SHP77 (cell line): Measurements from ENCODE around the gene BBOX1.
"Not testable (repeated sequence)": the region's sequence is repeated elsewhere in the genome, so short reads cannot be mapped to it uniquely, and the experiment has no call there.

Source experiments
- DNase-seq, 2 experiments: peaks; one replicate each; lab custom pipeline; 2025; lab: John Stamatoyannopoulos, UW

Gene BBOX1, protein sequence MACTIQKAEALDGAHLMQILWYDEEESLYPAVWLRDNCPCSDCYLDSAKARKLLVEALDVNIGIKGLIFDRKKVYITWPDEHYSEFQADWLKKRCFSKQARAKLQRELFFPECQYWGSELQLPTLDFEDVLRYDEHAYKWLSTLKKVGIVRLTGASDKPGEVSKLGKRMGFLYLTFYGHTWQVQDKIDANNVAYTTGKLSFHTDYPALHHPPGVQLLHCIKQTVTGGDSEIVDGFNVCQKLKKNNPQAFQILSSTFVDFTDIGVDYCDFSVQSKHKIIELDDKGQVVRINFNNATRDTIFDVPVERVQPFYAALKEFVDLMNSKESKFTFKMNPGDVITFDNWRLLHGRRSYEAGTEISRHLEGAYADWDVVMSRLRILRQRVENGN

DNA sequence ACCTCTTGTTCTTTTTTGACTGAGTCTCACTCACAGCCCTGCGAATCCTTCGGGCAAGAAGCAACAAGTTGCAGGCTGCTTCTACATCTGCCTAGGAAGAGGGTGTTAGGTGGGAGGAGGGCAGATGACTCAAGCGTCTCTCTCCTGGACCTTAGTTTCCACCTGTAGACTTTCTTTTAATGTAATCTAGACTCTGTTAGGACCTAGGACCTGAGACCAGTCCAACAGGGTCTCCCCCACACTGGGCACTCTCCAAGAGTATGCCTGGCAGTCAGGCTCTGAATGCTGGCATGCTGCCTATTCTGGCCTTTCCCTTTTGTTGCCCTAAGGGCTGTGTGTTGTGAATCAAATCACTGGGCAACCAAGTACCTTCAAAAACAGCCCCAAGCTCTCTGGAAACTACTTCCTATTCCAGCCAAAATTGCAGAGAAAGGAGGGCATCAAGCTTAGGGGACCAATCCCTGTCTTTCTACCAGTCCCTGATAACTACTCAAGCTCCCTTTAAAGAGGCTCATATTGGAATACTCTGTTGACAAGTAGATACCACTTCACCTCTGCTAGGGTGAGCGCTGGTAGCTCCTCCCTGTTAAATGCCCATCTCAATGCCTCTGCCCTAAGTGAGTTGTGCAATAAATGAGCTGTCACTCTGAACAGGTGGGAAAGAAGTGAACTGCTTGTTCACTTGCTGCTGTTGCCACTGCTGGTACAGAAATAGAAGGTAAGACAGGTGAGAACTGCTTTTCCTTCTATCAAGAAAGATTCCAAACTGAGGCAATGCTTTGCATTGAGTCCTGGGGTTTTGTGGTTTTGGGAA lies at the start of gene BBOX1:
BBOX1 (plus strand) TSS at position 514 of the 814 bp plus-strand sequence. CDS start 14,616 bp downstream, outside the sequence.
- DNase-seq, result no peak

DNA sequence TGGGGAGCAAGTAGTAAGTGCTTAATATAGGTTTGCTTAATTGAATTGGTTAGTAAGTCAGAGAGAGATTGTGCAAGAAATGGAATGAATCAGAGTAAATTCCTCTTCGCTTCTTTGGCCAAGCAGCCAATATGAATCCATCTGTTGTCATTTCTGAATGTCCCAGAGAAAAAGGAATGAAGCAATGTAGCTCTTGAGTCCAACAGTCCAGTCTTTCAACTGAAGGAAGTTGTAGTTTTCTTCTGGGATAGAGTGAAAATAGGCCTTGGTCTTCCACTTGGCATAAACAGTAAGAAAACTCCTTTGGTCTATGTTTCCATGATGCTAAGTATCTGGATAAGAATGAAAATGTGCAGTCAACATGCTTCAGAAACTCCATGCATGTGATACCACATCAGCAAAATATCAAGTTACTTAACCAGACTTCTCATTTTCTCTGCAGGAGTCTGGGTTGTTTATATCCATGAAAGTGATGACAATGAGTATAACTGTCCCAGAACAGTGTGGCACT lies 48.5 kb upstream of the BBOX1 start:
- DNase-seq, result no peak

DNA sequence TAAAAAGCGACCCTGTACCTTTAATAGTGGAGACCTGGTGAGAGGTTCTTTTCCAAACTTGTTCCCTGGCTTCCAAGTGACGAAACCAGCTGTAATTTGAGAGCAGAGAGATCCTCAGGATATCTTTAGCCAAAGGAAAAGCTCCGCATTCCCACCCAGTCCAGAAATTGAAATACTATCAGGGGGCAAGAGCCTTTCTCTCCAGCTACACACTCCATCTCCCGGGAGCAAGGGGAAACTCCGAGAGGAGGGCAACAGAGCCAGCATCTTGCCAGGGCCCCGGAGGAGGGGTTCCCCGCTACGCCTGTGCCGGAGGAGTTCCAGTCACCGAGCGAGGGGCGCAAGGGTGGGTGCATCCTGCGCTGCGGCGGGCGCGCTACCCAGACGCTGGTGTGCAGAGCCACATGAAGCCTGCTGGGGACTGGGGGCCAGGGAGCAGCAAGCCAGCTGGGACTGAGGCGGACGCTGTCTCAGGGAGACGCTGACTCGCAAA lies 46.6 kb upstream of the BBOX1 start, which contains the start of gene FIBIN:
FIBIN (plus strand) TSS at position 148 of the 493 bp plus-strand sequence. CDS start 415 bp downstream, outside the sequence.
- DNase-seq, result no peak

DNA sequence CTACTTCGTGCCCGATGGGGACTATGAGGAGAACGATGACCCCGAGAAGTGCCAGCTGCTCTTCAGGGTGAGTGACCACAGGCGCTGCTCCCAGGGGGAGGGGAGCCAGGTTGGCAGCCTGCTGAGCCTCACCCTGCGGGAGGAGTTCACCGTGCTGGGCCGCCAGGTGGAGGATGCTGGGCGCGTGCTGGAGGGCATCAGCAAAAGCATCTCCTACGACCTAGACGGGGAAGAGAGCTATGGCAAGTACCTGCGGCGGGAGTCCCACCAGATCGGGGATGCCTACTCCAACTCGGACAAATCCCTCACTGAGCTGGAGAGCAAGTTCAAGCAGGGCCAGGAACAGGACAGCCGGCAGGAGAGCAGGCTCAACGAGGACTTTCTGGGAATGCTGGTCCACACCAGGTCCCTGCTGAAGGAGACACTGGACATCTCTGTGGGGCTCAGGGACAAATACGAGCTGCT lies 46.0 kb upstream of the BBOX1 start:
- DNase-seq, result no peak

DNA sequence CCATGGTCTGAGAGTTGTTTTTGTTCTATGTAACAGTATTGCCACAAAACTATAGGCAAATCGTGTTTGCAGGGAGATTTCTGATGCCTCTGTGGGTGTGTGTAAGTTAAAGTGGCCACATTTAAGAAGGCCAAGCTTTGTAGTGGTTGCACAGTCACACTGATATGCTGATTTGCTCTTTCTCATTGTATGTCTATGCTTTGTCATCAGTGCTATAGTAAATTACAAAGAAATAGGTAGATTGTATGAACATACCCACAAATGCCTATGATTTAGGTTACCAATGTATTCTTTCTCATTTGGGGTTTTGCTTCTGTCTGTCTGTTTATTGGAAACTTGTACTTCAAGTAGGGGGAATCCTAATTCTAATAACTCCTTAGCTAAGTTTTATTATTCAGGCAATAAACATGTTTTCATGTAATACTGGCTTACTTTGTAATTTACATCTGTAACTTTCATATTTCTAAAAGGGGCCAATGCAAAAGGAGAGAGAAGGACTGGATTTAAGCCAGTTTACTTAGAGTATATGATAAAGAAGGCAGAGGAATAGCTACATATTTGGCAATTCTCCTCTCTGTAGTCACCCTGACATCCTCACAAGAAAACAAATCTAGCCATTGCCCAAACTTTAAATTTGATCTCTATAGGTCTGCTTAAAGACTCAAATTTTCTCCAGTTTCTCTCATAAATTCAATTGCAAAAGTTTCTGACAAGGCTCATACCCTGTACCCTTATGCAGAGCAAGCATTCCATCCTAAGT lies 44.7 kb upstream of the BBOX1 start:
- DNase-seq, result no peak

DNA sequence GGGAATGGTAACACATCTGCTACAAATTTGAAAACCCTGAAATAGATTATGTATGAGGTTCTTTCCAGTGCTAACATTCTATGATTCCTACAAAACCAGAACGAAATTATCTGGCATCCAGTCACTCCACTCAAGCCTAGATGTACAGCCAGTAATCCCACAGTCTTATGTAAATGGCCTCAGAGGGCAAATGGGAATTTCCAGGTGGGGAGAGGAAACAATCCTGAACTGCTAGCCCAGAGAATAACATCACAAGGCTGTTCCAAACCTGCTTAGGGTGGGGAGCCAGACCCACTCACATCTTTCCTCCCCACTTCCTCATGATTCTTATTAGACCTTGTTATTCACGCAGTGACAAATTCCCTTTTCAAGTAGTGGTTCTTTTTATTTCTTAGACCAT lies 43.2 kb upstream of the BBOX1 start:
- no peak for DNase-seq

DNA sequence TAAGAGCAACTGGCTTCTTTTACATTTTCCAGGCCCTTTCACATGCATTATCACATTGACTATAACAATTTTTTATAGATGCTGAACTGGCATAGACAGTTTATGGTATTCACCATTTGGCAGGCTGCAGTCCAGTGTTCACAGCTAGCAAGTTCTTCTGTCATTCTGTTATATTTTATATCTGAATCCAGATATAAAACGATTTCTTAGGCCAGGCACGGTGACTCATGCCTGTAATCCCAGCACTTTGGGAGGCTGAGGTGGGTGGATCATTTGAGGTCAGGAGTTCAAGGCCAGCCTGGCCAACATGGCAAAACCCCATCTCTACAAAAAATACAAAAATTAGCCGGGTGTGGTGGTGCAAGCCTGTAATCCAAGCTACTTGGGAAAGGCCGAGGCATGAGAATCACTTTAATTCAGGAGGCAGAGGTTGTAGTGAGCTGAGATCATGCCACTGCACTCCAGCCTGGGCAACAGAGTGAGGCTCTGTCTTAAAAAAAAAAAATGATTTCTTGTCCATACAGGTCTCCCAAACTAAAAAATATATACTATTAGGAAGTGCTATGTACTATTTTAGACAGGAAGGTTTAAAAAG lies 39.4 kb upstream of the BBOX1 start:
- not testable (repeated sequence) for DNase-seq

DNA sequence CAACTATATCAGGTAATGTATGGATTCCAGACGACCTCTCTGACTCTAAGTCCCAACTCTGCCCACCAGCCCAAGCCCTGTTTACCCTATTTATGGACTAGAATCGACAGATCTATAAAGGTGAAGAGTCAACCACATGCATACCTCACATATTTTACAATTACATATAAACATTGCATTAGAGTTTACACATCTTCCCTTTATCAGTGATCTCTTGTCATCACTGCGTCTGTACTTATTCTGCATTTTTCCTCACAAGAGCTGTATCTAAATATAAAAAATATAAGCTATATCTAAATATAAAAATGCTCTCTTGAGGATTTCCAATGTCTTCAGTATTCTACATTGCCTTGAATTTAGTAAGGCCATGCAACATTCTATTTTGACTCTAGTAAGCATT lies 38.2 kb upstream of the BBOX1 start:
- DNase-seq, result no peak

DNA sequence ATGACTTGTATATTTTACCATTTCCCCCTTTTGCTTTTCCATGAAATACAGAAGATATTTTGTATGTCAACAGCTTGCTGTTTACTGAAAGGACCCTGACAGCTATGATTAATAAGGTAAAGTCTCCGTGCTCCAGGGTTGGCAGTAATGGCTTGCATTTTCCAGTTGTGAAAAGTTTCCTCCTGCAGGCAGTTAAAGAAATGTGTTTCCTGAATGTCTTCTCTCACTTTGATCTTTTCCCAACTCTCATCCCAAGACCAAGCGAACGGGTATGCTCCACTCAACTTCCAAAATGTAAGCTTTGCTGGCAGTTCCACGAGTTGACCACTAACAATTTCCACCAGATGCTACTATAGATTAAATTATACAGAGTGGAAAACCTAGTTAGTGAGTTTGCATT lies 37.8 kb upstream of the BBOX1 start:
- no peak for DNase-seq

DNA sequence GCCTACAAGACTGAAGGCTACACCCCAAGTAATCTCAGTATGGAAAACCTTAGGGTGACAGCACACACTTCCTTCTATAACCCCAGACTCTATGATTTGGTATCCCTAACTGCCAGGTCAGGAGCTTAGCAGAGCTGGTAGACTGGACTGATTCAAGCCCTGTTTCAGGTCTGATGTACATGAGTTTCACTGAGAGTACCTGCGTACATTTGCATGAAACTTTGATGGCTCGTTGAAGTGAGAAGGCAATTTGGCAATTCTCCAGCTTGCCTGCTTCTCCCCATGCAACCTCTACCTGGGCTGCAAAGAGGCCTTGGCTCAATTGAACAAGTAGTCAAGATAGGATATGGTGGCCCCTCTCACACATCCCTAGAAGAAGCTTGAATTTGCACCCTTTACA lies 36.5 kb upstream of the BBOX1 start:
- no peak for DNase-seq

DNA sequence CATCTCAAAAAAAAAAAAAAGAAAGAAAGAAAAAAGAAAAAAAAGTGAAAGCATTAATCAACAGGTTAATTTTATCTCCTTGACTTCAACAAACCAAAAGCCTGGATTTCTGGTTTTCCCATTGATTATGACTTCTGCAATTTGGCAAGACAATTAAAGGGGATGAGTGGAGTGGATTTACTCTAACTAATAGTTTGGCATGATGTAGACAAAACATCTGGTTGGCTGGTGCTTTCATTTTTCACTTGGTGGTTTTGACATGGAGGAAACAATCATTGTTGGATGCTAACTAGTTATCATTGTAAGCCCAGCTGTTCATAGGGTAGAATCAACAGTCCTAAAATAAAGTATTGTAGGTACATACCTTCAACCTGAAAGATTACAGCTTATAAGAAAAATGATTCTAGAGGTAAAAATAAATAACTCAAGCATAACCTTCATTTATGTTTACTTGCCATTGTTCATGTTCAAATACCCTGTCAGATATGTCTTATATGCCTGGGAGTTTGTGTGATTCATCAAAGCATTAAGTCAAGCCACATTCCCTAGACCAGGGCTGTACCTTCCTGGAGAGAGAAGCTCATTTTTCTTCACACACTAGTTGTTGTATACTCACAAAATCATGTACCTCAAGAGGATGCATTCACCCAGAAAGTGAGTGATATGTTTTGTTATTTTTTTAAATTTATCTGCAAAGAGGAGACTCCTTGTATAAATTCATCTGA lies 31.6 kb upstream of the BBOX1 start:
- DNase-seq, result no peak

DNA sequence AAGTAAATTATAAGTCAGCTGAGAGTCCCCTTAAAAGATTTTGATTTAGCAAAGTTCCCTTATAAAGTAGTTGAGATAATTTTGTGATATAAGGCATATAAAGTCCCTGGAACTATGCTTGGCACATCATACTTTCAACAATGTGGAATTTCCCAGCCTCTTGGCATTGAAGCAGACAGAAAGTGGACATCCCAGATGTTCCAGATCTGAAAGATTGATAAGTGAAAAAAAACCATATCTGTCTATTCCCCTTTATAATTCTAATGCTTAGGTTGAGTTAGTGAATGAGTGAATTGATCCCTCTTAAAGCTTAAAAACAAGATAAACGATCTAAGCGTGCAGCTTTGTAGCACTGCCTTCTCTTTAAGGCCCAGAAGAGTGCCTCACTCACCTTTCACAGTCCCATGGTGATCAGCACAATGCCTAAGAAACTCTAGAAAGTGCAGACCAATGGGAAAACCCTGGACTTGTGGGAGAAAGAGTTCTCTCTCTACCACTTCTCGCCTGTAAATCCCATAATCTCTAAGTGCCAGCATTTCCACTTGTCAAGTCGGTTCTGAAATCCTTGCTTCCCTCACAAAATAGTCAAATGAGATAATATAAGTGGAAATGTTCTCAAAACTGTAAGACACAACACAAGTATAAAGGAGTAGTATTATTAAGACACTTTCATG lies 28.9 kb upstream of the BBOX1 start:
- no peak for DNase-seq

DNA sequence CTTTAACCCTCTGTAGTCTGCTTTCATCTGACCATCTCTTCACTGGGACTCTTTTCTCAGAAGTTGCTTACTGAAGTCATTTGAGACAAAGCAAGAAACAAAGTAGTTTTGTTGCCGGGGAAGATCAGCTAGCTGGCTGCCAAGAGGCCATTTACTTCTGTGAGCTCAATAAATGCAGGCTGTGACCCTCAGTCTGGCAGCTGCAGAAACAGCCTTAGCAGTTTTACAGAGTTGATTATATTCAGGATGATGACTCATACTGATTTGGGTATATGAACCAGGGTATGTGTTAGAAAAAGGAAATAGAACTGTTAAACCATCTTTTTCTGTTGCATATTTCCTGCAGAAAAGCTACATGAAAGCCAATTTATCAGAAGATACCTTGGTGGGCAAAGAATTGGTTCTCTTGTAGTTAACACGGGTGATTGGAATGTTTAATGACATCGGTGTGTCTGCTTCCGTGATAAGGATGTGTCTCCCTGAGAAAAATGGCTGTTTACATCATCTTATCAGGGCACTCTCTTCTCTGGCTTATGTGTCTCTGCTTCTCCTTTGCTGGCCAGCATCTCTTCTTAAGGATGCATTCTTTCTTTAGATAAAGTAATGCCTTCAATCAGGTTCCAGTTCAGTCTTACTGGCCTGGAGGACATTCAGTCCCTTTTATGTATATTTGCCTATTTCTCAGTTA lies 28.2 kb upstream of the BBOX1 start:
- DNase-seq, result peak in 1 of 2 experiments; percentile 9

DNA sequence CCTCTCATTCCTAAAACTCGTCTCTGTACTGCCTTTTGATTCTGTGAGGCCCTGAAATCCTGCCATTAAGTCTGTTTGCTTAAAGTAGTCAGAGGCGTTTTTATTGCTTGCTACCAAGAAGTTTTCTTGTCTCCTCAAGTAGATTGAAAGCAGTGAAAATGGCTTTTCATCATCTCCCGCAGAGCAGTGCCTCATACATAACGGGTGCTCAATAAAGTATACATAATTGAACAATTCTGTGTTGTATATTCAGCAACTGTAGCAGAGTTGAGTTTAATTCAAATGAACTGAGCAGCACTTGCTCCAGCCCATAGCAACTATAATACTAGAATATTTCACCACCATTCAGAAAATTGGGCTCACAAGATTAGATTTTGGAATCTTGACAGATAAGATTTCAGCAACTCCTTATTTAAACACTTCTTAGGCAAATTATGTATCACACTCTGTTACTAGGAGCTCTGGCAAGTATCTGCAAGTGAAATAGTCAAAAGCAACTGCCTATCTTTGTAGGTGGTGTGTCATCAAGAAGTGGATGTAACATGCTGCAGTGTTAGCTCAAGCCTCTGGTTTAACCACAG lies 26.7 kb upstream of the BBOX1 start:
- no peak for DNase-seq

DNA sequence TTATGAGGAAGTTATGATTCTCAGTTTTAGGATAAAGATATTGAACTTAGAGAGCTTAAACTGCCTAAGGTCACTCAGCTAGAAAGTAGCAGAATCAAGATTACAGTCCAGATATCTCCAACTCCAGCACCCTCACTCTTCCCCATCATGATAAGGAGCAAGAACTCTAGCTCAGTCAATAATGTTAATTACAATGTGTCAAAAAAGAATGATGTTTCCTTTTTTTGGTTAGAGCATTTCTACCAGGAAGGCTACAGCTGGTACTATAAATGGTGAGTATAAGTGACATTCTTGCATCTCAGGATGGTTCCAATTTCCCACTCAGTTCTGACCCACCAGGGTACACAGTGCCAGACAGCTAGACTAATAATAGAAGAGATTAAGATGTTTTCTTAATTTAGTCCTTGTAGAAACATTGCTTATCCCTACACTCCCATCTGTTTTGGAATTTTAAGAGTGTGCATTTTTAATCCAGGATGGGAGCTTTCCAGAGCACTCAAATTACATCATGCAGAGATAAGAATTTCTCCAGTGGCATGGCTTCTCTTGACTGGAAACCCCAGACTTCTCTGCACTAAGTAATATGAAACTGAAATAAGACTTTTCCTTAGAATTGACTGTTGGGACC lies 21.6 kb upstream of the BBOX1 start:
- DNase-seq, result no peak

DNA sequence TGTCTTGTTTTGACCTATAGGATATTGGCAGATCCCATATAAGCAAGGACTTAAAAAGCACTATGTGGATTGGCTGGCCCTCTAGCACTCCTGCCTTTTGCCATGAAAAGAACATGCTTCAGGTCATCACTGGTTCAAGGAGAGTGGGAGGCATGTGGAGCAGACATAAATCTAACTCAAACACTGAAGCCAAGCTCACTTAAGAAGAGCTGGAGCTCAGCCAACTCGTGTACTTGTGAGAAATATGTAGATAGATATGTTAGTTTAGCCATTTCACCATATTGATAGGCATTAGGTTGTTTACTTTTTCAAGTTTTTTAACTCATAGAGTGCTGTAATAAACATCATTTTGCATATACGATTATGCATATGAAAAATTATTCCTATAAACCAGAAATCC lies 19.9 kb upstream of the BBOX1 start:
- DNase-seq, result no peak

DNA sequence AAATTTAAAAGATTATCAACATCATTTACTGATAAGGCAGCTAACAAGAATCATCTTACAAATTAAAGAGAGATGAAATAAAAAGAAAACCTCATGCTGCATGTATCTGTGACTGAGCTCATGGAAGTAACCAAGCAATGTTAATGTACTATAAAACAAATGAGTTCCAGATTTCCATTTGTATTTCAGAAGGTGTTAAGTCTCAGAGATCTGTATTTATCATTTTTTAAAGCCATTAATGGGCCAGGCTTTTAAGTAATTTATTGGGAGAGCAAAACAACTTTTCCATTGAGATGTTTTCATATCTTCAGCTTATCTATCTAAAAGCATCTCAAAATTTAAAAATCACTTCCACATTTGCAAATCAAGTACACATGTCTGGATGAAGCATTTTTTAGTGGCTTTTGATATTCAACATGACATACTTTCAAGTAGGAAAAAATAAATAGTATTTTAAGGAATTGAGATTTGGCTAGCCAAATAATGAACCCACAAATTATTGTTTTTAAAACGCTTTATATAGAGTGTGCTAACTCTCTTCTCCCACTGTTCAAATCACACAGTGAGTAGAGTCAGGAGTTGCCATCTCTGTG lies 17.9 kb upstream of the BBOX1 start:
- no peak for DNase-seq

DNA sequence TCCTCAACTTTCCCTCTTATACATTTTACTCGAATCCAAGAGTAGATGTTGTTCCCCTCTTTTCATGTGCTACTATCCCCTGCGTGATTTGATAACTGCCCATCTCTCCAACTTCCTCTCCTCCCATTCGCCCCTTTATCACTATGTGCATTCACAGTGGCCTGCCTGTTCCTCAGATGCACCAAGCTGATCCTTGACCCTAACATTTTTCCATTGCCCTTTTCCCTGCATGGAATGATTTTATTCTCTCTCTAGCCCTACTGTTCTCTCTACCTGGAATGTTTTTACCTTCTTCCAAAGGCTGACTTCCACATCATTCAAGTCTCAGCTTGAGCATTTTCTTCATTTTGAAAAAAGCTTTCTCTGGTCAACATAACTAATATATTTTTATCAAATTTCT lies 15.8 kb upstream of the BBOX1 start:
- DNase-seq, result no peak
